Measurements from ENCODE around the gene CHURC1. TPM values are rescaled to one million over a fixed set of nuclear protein-coding genes. Genes with fewer than 3 reads are reported as not detected.

Gene CHURC1
- total and polyA plus RNA-seq, 2 of the 13 experiments (the other 11 are each of a cell fraction or from before 2014, with no cell fraction given), result 41.1 to 74.4 TPM

DNA sequence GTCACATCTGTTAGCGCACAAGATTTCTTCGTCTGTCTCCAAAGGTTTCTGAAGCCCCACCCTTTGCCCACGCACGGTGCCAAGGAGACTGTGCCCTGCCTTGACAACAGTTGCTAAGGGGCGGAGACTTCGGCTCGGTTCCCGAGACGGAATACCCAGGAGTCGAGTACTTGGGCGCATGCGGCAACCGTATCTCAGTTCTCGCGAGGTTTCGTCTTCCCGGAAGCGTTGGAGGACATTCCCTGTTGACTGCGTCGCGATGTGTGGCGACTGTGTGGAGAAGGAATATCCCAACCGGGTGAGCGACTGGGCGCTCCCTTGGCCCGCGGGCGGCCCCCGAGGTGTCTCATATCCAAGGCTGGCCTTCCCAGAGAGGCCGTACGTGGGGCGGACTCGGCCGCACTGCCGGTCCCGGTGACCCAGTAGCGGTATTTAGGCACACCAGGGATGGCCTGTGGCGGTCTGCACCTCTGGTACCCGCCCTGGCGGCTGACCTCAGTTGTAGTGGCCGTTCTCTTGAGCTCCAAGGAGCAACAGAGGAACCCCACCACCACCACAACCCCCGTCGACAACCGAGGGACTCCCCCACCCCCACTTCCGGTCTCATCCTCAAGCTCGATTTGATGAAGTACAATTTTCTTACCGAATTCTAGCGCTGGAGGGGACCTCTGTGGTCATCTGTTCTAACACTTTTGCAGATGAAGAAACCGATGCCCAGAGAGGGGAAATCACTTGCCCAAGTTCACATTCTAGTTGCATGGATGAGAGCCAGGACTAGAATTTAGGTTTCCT lies at the start of gene CHURC1 (continued):
- TF ChIP-seq ZBTB38 (CRISPR knock-in tag; IDR thresholded peaks at IDR 0.05) (peak; percentile 59; the same call in 1 of the 2 replicates), SKI (IDR thresholded peaks at IDR 0.05; ENCODE audit: partially characterized antibody) (peak; percentile 16), ZNF296 (CRISPR knock-in tag; conservative IDR thresholded peaks at IDR 0.05) (no peak), ZBTB2 (CRISPR knock-in tag; IDR thresholded peaks at IDR 0.05; ENCODE audit: low read depth) (no peak), CHD4 (IDR thresholded peaks at IDR 0.05; ENCODE audit: borderline replicate concordance, low read length) (no peak), STAT5B (CRISPR knock-in tag; IDR thresholded peaks at IDR 0.05) (no peak), DR1 (CRISPR knock-in tag; IDR thresholded peaks at IDR 0.05) (no peak; the same call in 1 of the 2 replicates), PRDM4 (CRISPR knock-in tag; IDR thresholded peaks at IDR 0.05; ENCODE audit: borderline replicate concordance) (no peak), ZC3H4 (CRISPR knock-in tag; IDR thresholded peaks at IDR 0.05; ENCODE audit: borderline replicate concordance) (no peak; the same call in 1 of the 2 replicates), MYNN (CRISPR knock-in tag; IDR thresholded peaks at IDR 0.05; ENCODE audit: low read depth) (no peak), ZNF512 (CRISPR knock-in tag; IDR thresholded peaks at IDR 0.05) (no peak), ZFP37 (CRISPR knock-in tag; IDR thresholded peaks at IDR 0.05; ENCODE audit: borderline replicate concordance) (no peak), ZNF878 (CRISPR knock-in tag; IDR thresholded peaks at IDR 0.05) (no peak)
- TF ChIP-seq, protein P1, sequence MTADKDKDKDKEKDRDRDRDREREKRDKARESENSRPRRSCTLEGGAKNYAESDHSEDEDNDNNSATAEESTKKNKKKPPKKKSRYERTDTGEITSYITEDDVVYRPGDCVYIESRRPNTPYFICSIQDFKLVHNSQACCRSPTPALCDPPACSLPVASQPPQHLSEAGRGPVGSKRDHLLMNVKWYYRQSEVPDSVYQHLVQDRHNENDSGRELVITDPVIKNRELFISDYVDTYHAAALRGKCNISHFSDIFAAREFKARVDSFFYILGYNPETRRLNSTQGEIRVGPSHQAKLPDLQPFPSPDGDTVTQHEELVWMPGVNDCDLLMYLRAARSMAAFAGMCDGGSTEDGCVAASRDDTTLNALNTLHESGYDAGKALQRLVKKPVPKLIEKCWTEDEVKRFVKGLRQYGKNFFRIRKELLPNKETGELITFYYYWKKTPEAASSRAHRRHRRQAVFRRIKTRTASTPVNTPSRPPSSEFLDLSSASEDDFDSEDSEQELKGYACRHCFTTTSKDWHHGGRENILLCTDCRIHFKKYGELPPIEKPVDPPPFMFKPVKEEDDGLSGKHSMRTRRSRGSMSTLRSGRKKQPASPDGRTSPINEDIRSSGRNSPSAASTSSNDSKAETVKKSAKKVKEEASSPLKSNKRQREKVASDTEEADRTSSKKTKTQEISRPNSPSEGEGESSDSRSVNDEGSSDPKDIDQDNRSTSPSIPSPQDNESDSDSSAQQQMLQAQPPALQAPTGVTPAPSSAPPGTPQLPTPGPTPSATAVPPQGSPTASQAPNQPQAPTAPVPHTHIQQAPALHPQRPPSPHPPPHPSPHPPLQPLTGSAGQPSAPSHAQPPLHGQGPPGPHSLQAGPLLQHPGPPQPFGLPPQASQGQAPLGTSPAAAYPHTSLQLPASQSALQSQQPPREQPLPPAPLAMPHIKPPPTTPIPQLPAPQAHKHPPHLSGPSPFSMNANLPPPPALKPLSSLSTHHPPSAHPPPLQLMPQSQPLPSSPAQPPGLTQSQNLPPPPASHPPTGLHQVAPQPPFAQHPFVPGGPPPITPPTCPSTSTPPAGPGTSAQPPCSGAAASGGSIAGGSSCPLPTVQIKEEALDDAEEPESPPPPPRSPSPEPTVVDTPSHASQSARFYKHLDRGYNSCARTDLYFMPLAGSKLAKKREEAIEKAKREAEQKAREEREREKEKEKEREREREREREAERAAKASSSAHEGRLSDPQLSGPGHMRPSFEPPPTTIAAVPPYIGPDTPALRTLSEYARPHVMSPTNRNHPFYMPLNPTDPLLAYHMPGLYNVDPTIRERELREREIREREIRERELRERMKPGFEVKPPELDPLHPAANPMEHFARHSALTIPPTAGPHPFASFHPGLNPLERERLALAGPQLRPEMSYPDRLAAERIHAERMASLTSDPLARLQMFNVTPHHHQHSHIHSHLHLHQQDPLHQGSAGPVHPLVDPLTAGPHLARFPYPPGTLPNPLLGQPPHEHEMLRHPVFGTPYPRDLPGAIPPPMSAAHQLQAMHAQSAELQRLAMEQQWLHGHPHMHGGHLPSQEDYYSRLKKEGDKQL (CRISPR knock-in tag; IDR thresholded peaks at IDR 0.05; ENCODE audit: low read depth), result 0 out of 2 replicates have a peak, but pooled peaks have one; percentile 13
- TF ChIP-seq, protein P2, sequence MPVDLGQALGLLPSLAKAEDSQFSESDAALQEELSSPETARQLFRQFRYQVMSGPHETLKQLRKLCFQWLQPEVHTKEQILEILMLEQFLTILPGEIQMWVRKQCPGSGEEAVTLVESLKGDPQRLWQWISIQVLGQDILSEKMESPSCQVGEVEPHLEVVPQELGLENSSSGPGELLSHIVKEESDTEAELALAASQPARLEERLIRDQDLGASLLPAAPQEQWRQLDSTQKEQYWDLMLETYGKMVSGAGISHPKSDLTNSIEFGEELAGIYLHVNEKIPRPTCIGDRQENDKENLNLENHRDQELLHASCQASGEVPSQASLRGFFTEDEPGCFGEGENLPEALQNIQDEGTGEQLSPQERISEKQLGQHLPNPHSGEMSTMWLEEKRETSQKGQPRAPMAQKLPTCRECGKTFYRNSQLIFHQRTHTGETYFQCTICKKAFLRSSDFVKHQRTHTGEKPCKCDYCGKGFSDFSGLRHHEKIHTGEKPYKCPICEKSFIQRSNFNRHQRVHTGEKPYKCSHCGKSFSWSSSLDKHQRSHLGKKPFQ (CRISPR knock-in tag; IDR thresholded peaks at IDR 0.05; ENCODE audit: insufficient replicate concordance), result peak; percentile 58
